ENCODE measurements around the gene ACTRT3.
A peak's percentile ranks its signal among the peaks of the same experiment; 100 is the strongest.

The ACTRT3 gene

GRCh38 chr3:169759256-169759655 is 10.1 kb downstream of the ACTRT3 start:
- H3K4me3 ChIP-seq (replicated peaks; ENCODE audit: low read depth, low read length), result no peak overlapping the region
- TF ChIP-seq, protein P1, sequence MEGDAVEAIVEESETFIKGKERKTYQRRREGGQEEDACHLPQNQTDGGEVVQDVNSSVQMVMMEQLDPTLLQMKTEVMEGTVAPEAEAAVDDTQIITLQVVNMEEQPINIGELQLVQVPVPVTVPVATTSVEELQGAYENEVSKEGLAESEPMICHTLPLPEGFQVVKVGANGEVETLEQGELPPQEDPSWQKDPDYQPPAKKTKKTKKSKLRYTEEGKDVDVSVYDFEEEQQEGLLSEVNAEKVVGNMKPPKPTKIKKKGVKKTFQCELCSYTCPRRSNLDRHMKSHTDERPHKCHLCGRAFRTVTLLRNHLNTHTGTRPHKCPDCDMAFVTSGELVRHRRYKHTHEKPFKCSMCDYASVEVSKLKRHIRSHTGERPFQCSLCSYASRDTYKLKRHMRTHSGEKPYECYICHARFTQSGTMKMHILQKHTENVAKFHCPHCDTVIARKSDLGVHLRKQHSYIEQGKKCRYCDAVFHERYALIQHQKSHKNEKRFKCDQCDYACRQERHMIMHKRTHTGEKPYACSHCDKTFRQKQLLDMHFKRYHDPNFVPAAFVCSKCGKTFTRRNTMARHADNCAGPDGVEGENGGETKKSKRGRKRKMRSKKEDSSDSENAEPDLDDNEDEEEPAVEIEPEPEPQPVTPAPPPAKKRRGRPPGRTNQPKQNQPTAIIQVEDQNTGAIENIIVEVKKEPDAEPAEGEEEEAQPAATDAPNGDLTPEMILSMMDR (IDR thresholded peaks at IDR 0.05; ENCODE audit: low read length, missing control alignments), result no peak
- peak; percentile 53 for DNase-seq (ENCODE audit: low read depth)

DNA sequence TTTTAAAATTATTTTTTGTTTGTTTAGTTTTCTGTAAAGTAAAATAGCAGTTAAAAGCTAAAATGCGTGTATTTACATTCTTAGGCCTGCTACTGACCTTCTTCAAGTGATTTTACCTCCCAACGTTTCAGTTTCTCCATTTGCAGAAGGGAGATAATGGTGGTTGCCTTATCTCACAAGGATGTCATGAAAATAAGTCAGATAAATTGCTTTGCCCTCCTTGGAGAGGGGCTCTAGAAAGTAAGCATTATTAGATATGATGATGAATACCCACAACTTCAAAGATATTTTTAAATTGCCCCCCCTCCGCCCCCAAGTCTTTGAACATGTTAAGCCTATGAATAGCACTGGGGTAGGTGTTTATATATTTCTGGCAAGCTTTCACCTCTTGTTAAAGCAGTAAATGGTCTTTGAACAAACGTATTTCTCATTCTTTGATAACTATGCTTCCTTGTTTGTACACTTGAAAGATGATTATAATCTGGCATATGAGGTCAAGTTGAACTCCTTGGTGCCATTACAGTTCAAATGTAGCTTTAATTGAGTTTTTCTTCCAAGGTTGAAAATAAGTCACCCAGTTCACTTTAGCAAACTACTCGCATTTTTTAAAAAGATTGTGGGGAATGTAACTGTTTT is 10.9 kb downstream of the ACTRT3 start:
- DNase-seq (ENCODE audit: low read depth), result no peak
- H3K4me3 ChIP-seq (replicated peaks; ENCODE audit: low read depth, low read length), result no peak overlapping the region
- TF ChIP-seq, protein P1 (IDR thresholded peaks at IDR 0.05; ENCODE audit: low read length, missing control alignments), result no peak

DNA sequence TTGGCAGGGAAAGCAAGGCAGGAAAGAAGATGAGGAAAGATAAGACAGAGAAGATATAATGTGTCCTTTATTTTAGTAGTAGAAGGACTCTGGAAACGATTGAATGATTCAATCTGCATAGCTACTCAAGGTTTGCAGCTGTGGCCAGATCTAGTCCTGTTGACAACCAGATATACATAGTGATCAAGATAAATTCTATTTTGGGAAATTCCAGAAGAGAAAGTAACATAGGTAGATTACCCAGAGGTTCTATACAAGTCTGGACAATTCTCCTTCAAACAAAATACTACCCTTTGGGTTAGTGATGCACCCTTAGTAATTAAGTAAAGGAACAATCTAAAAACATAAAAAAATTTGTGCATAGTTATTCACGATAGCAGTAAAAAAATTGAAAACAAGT is 13.9 kb downstream of the ACTRT3 start:
- no peak for DNase-seq (ENCODE audit: low read depth)
- TF ChIP-seq, protein P1 (IDR thresholded peaks at IDR 0.05; ENCODE audit: low read length, missing control alignments), result no peak
- H3K4me3 ChIP-seq (replicated peaks; ENCODE audit: low read depth, low read length), result no peak overlapping the region

DNA sequence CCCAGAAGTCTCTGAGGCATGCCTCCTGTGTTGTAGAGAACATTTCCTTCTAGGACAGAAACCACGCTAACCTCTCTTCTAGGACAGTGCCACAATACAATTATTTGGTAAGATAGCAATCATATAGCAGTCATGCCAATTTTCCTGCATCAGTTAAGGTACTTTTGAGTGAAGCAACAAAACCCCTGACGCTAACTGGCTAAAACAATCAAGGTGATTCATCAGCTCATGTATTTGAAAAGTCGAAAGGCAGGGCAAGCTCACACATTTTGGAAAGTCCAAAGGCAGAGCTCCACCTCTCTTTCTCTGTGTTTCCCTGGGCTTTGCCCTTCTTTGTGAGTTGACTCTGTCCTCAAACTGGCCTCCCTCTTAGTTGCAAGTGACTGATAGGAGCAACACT is 14.7 kb downstream of the ACTRT3 start:
- DNase-seq (ENCODE audit: low read depth), result no peak
- TF ChIP-seq, protein P1 (IDR thresholded peaks at IDR 0.05; ENCODE audit: low read length, missing control alignments), result no peak
- H3K4me3 ChIP-seq (replicated peaks; ENCODE audit: low read depth, low read length), result no peak overlapping the region

- no peak for DNase-seq (ENCODE audit: low read depth)
- no peak overlapping the region for H3K4me3 ChIP-seq (replicated peaks; ENCODE audit: low read depth, low read length)
- TF ChIP-seq, protein P1 (IDR thresholded peaks at IDR 0.05; ENCODE audit: low read length, missing control alignments), result no peak
Observed at GRCh38 chr3:169751875-169752274, 17.5 kb downstream of the ACTRT3 start.

DNA sequence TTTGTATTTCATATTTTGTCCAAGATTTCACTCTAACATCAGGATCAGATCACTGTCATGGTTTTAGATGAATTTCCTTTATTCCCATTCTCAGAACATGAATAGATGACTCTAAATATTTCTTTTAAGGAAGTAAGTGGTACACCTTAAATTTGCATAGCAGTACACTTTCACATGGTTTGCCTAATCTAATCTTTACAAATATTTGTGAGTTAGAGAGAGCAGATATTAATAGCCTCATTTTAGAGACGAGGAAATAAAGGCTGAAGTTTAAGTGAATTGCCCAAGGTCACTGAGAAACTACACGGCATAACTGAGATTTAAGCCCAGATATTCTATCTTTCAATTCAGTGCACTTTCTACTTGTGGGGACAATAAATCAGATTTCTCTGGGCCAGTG is 18.7 kb downstream of the ACTRT3 start:
- no peak for DNase-seq (ENCODE audit: low read depth)
- H3K4me3 ChIP-seq (replicated peaks; ENCODE audit: low read depth, low read length), result no peak overlapping the region
- TF ChIP-seq, protein P1 (IDR thresholded peaks at IDR 0.05; ENCODE audit: low read length, missing control alignments), result no peak

DNA sequence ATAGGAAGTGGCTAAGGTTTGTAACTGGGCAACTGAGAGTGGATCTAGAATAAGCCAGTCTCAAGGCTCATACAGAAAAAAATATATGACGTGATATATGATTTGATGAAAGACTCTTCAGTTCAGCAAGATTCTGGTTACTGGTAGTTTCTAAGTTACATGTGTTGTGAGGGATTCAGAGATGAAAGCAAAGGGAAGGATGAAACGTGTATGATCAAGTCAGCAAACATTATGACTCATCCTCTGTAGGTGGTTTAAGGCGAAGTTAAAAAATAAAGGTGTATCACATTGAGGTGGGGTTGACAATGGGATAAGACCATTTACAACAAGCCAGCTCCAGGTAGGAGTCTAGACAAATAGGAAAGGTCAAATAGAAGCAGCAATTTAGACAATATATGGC is 20.7 kb downstream of the ACTRT3 start:
- DNase-seq (ENCODE audit: low read depth), result no peak
- H3K4me3 ChIP-seq (replicated peaks; ENCODE audit: low read depth, low read length), result no peak overlapping the region
- TF ChIP-seq, protein P1 (IDR thresholded peaks at IDR 0.05; ENCODE audit: low read length, missing control alignments), result no peak

Data from fibroblast of pulmonary artery (primary cell).